DOHH2 (cell line): ENCODE data around the gene PER1.

Experiments
- H3F3A ChIP-seq: fragments of 200-600 bp; sonication (generic), shearing (Covaris generic); 2 replicates; pipeline ENCODE4 v1.6.0; 2016; ENCODE audit warnings: antibody characterized with exemption, mild to moderate bottlenecking; ENCODE audit not compliant: control insufficient read depth, insufficient read depth
- H3K27ac ChIP-seq: fragments of 200-600 bp; sonication (generic); 2 replicates; pipeline ENCODE4 v1.5.1; 2014; ENCODE audit warnings: low read depth, mild to moderate bottlenecking, low read length, moderate library complexity
- H3K27me3 ChIP-seq: fragments of 200-600 bp; sonication (generic); 2 replicates; pipeline ENCODE4 v1.6.1; 2014; ENCODE audit warnings: mild to moderate bottlenecking, low read length, mixed read lengths; ENCODE audit not compliant: control insufficient read depth
- H3K36me3 ChIP-seq: fragments of 200-600 bp; sonication (generic); 2 replicates; pipeline ENCODE4 v1.6.1; 2014; ENCODE audit warnings: mild to moderate bottlenecking, low read length, moderate library complexity, mixed read lengths; ENCODE audit not compliant: control insufficient read depth
- H3K4me1 ChIP-seq: fragments of 200-600 bp; sonication (generic); 2 replicates; pipeline ENCODE4 v1.6.1; 2014; ENCODE audit warnings: mild to moderate bottlenecking, low read length, mixed read lengths; ENCODE audit not compliant: control insufficient read depth
- H3K4me2 ChIP-seq: fragments of 200-600 bp; sonication (generic); 2 replicates; pipeline ENCODE4 v1.6.0; 2014; ENCODE audit warnings: mild to moderate bottlenecking, low read length, moderate library complexity
- H3K4me3 ChIP-seq: fragments of 200-600 bp; sonication (generic); 2 replicates; pipeline ENCODE4 v1.5.1; 2014; ENCODE audit warnings: mild to moderate bottlenecking, low read length, mixed read lengths
- H3K79me2 ChIP-seq: fragments of 200-600 bp; sonication (generic); 2 replicates; pipeline ENCODE4 v1.6.1; 2014; ENCODE audit warnings: mild to moderate bottlenecking, low read length, mixed read lengths; ENCODE audit not compliant: control insufficient read depth
- H3K9me2 ChIP-seq: fragments of 200-600 bp; sonication (generic); replicated peaks from 2 replicates; pipeline ENCODE4 v1.6.1; 2014; ENCODE audit warnings: mild to moderate bottlenecking, low read length, mixed read lengths; ENCODE audit not compliant: control insufficient read depth
- H3K9me3 ChIP-seq: fragments of 200-600 bp; sonication (generic); 2 replicates; pipeline ENCODE4 v1.6.1; 2014; ENCODE audit warnings: antibody characterized with exemption, low read length, mixed read lengths; ENCODE audit not compliant: control insufficient read depth, insufficient read depth
- H4K20me1 ChIP-seq: fragments of 200-600 bp; sonication (generic); 2 replicates; pipeline ENCODE4 v1.6.0; 2014; ENCODE audit warnings: low read depth, mild to moderate bottlenecking, antibody characterized with exemption, low read length, moderate library complexity; ENCODE audit not compliant: control insufficient read depth, insufficient read depth
- EZH2phosphoT487 ChIP-seq: fragments of 200-600 bp; sonication (generic); IDR thresholded peaks from 2 replicates; pipeline ENCODE4 v1.6.1; 2017; ENCODE audit warnings: borderline replicate concordance, mild to moderate bottlenecking, antibody characterized with exemption, low read length, moderate library complexity, mixed read lengths
- TF ChIP-seq, protein P1 (sequence below): fragments of 200-600 bp; sonication (generic); IDR thresholded peaks from one replicate; pipeline ENCODE4 v1.5.1; 2014; ENCODE audit warnings: antibody characterized with exemption, mild to moderate bottlenecking, low read depth, low read length; ENCODE audit not compliant: poor library complexity, severe bottlenecking

The PER1 gene

GRCh38 chr17:8104911-8105310 is 47.3 kb downstream of the PER1 start:
- Histone ChIP-seq H4K20me1 (no peaks in the 10 kb centered on the region), H3F3A (no peaks in the 10 kb centered on the region), H3K27me3 (0 out of 2 replicates have a peak, but pooled peaks cover 10% of the 10 kb centered on the region), H3K79me2 (no peaks in the 10 kb centered on the region), H3K36me3 (no peaks in the 10 kb centered on the region), H3K9me3 (no peaks in the 10 kb centered on the region), H3K9me2 (no peaks in the 10 kb centered on the region), H3K4me2 (no peak overlapping the region), H3K27ac (no peak overlapping the region), H3K4me3 (no peak overlapping the region), H3K4me1 (peaks cover 18% of the 10 kb centered on the region)
- TF ChIP-seq, protein P1, sequence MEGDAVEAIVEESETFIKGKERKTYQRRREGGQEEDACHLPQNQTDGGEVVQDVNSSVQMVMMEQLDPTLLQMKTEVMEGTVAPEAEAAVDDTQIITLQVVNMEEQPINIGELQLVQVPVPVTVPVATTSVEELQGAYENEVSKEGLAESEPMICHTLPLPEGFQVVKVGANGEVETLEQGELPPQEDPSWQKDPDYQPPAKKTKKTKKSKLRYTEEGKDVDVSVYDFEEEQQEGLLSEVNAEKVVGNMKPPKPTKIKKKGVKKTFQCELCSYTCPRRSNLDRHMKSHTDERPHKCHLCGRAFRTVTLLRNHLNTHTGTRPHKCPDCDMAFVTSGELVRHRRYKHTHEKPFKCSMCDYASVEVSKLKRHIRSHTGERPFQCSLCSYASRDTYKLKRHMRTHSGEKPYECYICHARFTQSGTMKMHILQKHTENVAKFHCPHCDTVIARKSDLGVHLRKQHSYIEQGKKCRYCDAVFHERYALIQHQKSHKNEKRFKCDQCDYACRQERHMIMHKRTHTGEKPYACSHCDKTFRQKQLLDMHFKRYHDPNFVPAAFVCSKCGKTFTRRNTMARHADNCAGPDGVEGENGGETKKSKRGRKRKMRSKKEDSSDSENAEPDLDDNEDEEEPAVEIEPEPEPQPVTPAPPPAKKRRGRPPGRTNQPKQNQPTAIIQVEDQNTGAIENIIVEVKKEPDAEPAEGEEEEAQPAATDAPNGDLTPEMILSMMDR, result no peak
- TF ChIP-seq EZH2phosphoT487, result no peak

DNA sequence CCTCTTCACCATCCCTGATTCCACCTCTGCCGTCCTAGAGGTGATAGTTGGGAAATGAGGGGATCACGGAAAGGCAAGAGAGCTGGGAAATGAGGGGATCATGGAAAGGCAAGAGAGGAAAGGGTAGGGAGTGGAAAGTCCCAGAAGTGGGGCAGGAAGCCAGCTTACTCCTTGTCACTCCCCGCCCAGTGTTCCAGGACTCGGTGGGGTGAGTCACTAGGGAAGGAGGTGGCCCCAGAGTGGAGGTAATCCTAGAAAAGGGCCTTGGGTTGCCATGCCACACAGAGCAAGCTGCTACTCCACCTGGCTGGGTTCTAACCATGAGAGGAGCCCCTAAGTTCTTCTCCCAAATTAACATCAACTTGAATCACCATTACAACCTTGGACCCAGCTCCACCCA is 48.7 kb downstream of the PER1 start:
- Histone ChIP-seq H3K9me3 (no peaks in the 10 kb centered on the region), H3K4me3 (no peak overlapping the region), H3F3A (no peaks in the 10 kb centered on the region), H3K27ac (no peak overlapping the region), H3K9me2 (no peaks in the 10 kb centered on the region), H3K4me1 (peaks cover 19% of the 10 kb centered on the region), H3K27me3 (0 out of 2 replicates have a peak, but pooled peaks cover 9% of the 10 kb centered on the region), H3K4me2 (no peak overlapping the region), H4K20me1 (no peaks in the 10 kb centered on the region), H3K79me2 (no peaks in the 10 kb centered on the region), H3K36me3 (no peaks in the 10 kb centered on the region)
- TF ChIP-seq, protein P1, result no peak
- no peak for TF ChIP-seq EZH2phosphoT487

DNA sequence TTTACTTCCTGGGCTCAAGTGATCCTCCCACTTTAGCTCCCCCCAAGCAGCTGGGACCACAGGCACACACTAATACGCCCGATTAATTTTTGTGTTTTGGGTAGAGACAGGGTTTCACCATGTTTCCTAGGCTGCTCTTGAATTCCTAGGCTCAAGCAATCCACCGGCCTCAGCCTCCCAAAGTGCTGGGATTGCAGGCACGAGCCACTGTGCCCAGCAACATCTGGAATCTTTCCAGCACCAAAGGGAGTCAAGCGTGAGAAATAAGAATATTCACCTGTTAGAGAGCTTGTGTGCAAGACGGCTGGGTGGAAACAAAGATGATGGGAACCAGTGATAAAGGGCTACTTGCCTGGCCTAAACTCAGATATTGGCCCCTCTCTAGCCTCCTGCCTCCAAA is 50.5 kb downstream of the PER1 start:
- Histone ChIP-seq H3K79me2 (no peaks in the 10 kb centered on the region), H3K4me1 (peaks cover 19% of the 10 kb centered on the region), H3K4me2 (no peak overlapping the region), H3K9me2 (no peaks in the 10 kb centered on the region), H3F3A (no peaks in the 10 kb centered on the region), H3K27me3 (0 out of 2 replicates have a peak, but pooled peaks cover 9% of the 10 kb centered on the region), H3K36me3 (no peaks in the 10 kb centered on the region), H3K4me3 (no peak overlapping the region), H3K27ac (no peak overlapping the region), H3K9me3 (no peaks in the 10 kb centered on the region), H4K20me1 (no peaks in the 10 kb centered on the region)
- TF ChIP-seq, protein P1, result no peak
- TF ChIP-seq EZH2phosphoT487, result no peak

GRCh38 chr17:8100763-8101162 is 51.4 kb downstream of the PER1 start:
- Histone ChIP-seq H3K9me2 (no peaks in the 10 kb centered on the region), H3F3A (no peaks in the 10 kb centered on the region), H3K4me1 (peaks cover 19% of the 10 kb centered on the region), H3K27me3 (peaks cover 14% of the 10 kb centered on the region; the same call in 1 of the 2 replicates), H3K9me3 (no peaks in the 10 kb centered on the region), H3K36me3 (no peaks in the 10 kb centered on the region), H3K79me2 (no peaks in the 10 kb centered on the region), H4K20me1 (no peaks in the 10 kb centered on the region), H3K4me3 (no peak overlapping the region), H3K4me2 (no peak overlapping the region), H3K27ac (no peak overlapping the region)
- no peak for TF ChIP-seq EZH2phosphoT487
- TF ChIP-seq, protein P1, result no peak
